ENCODE data around the gene MFNG. TPM values are rescaled to one million over a fixed set of nuclear protein-coding genes. Genes with fewer than 3 reads are reported as not detected.
"Not testable (repeated sequence)": the region's sequence is repeated elsewhere in the genome, so short reads cannot be mapped to it uniquely, and the experiment has no call there.

The MFNG gene
- total RNA-seq, 1 experiment from 2014 or later = 3.3 TPM

DNA sequence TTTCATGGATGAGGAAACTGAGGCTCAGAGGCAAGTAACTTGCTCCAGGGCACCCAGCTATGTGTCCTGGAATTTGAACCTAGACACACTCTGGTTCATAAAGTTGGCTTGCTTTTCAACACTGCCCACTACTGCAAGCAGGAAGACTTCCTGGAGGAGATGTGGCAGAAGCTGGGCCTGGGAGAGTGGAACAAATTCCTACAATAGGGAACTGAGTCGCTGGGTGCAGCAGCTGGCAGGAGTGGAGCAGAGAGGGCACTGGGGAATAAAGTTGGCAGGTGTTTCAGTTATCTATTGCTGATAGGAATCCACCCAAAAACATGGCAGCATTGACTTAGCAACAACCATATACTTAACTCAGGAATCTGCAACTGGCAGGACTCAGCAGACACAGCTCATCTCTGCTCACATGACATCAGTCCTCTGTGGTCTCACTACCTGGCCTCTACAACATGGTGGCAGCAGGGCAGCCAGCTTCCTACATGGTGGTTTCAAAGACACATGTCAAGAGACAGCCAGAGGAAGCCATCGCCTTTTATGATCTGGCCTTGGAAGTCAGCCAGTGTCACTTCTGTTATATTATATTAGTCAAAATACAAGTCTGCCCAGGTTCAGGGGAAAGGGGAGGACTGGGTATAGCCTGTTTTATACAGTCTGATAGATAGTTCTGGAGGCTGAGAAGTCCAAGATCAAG is 43.6 kb upstream of the MFNG start:
- no peaks in the 10 kb centered on the region for H3K23me2 ChIP-seq (ENCODE audit: insufficient read length, low read depth, low read length, poor library complexity, severe bottlenecking)
- no peaks in the 10 kb centered on the region for H3K79me1 ChIP-seq (ENCODE audit: insufficient read depth, low read depth, low read length, poor library complexity, severe bottlenecking)
- H3K4me1 ChIP-seq (ENCODE audit: insufficient read depth, low read length) = no peaks in the 10 kb centered on the region
- no peak overlapping the region for H3K27ac ChIP-seq (ENCODE audit: insufficient read length, low read depth, low read length)
- no peaks in the 10 kb centered on the region for H3K4me1 Mint-ChIP-seq
- H3K4me2 ChIP-seq (ENCODE audit: insufficient read depth, insufficient read length, low read length) = no peak overlapping the region
- H3K23ac ChIP-seq (ENCODE audit: insufficient read length, low read depth, low read length) = no peak overlapping the region
- no peaks in the 10 kb centered on the region for H3K9me3 Mint-ChIP-seq
- no peak overlapping the region for H2BK15ac ChIP-seq (ENCODE audit: low read depth, low read length)
- no peak overlapping the region for H2BK20ac ChIP-seq (ENCODE audit: low read depth, low read length, poor library complexity, severe bottlenecking)
- no peak overlapping the region for H3K9ac ChIP-seq (ENCODE audit: extremely low read depth, insufficient read length, low read length)
- H3K4ac ChIP-seq (ENCODE audit: low read depth, low read length) = no peak overlapping the region
- H3K27me3 Mint-ChIP-seq (ENCODE audit: low read depth) = peaks cover 11% of the 10 kb centered on the region
- H2AFZ ChIP-seq (ENCODE audit: low read length) = no peak overlapping the region
- no peak for TF ChIP-seq CTCF (conservative IDR thresholded peaks at IDR 0.05)
- no peak overlapping the region for H3K4me3 Mint-ChIP-seq
- no peaks in the 10 kb centered on the region for H3K9me3 ChIP-seq (ENCODE audit: control insufficient read depth, low read depth, low read length)
- no peaks in the 10 kb centered on the region for H4K20me1 ChIP-seq (ENCODE audit: control insufficient read depth, insufficient read depth, insufficient read length)
- H3K79me2 ChIP-seq (ENCODE audit: insufficient read depth, low read length) = no peaks in the 10 kb centered on the region
- no peak overlapping the region for H4K5ac ChIP-seq (ENCODE audit: insufficient read length, low read depth, low read length)
- H3K56ac ChIP-seq (ENCODE audit: insufficient read length, low read depth, low read length) = no peak overlapping the region
- no peak overlapping the region for H2BK120ac ChIP-seq (ENCODE audit: low read depth, low read length, poor library complexity, severe bottlenecking)
- no peak overlapping the region for H3K14ac ChIP-seq (ENCODE audit: insufficient read depth, low read length)
- no peaks in the 10 kb centered on the region for H3K36me3 Mint-ChIP-seq (ENCODE audit: insufficient read depth in 1 of 3, low read depth in 3 of 3)
- DNase-seq = no peak
- WGBS (ENCODE audit: extremely low coverage, insufficient read length, low lambda C conversion rate) = no CpG with 5 or more reads among the region's 2 CpGs
- H3K18ac ChIP-seq (ENCODE audit: insufficient read length, low read depth, low read length) = no peak overlapping the region
- H2BK5ac ChIP-seq (ENCODE audit: insufficient read length, low read length) = no peak overlapping the region
- H4K8ac ChIP-seq (replicated peaks; ENCODE audit: insufficient read length, low read depth, low read length) = no peak overlapping the region
- no peaks in the 10 kb centered on the region for H3K27me3 ChIP-seq (ENCODE audit: insufficient read depth, low read length)
- H2AK5ac ChIP-seq (ENCODE audit: insufficient read length, low read length) = no peak overlapping the region
- peak overlapping the region in 1 of 3 experiments; percentile 72; a peak in 1 of 7 replicates for H3K27ac Mint-ChIP-seq
- H3T11ph ChIP-seq (ENCODE audit: low read length) = no peak overlapping the region
- H2BK12ac ChIP-seq (ENCODE audit: insufficient read length, low read depth, low read length) = no peak overlapping the region
- no peak overlapping the region for H4K91ac ChIP-seq (ENCODE audit: insufficient read length, low read depth, low read length)

DNA sequence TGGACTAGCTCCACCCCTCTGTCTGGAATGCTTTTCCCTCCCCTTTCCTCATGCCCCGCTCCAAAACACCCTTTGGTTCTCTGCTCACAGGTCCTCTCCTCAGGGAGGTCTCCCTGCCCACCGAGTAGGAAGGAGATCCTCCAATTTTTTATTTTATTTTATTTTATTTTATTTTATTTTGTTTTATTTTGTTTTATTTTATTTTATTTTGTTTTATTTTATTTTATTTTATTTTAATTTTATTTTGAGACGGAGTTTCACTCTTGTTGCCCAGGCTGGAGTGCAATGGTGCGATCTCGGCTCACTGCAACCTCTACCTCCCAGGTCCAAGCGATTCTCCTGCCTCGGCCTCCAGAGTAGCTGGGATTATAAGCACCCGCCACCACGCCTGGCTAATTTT is 41.8 kb upstream of the MFNG start:
- H3K23me2 ChIP-seq (ENCODE audit: insufficient read length, low read depth, low read length, poor library complexity, severe bottlenecking); H3K4me2 ChIP-seq (ENCODE audit: insufficient read depth, insufficient read length, low read length); H2BK120ac ChIP-seq (ENCODE audit: low read depth, low read length, poor library complexity, severe bottlenecking); H3K4me1 ChIP-seq (ENCODE audit: insufficient read depth, low read length); H4K20me1 ChIP-seq (ENCODE audit: control insufficient read depth, insufficient read depth, insufficient read length); H3K27me3 ChIP-seq (ENCODE audit: insufficient read depth, low read length); H4K91ac ChIP-seq (ENCODE audit: insufficient read length, low read depth, low read length); H2AK5ac ChIP-seq (ENCODE audit: insufficient read length, low read length); H3K9me3 ChIP-seq (ENCODE audit: control insufficient read depth, low read depth, low read length); H3K27ac ChIP-seq (ENCODE audit: insufficient read length, low read depth, low read length); H3K79me2 ChIP-seq (ENCODE audit: insufficient read depth, low read length); H3K23ac ChIP-seq (ENCODE audit: insufficient read length, low read depth, low read length); DNase-seq; H3K4me3 Mint-ChIP-seq; H2BK20ac ChIP-seq (ENCODE audit: low read depth, low read length, poor library complexity, severe bottlenecking); H3K4me1 Mint-ChIP-seq; H2BK12ac ChIP-seq (ENCODE audit: insufficient read length, low read depth, low read length); H3K79me1 ChIP-seq (ENCODE audit: insufficient read depth, low read depth, low read length, poor library complexity, severe bottlenecking); H3K9ac ChIP-seq (ENCODE audit: extremely low read depth, insufficient read length, low read length); H3K4ac ChIP-seq (ENCODE audit: low read depth, low read length); H3K9me3 Mint-ChIP-seq; H3T11ph ChIP-seq (ENCODE audit: low read length); H3K56ac ChIP-seq (ENCODE audit: insufficient read length, low read depth, low read length); H3K14ac ChIP-seq (ENCODE audit: insufficient read depth, low read length); H3K36me3 Mint-ChIP-seq (ENCODE audit: insufficient read depth in 1 of 3, low read depth in 3 of 3); H3K27ac Mint-ChIP-seq; H2BK5ac ChIP-seq (ENCODE audit: insufficient read length, low read length); H2BK15ac ChIP-seq (ENCODE audit: low read depth, low read length); H4K5ac ChIP-seq (ENCODE audit: insufficient read length, low read depth, low read length); H3K18ac ChIP-seq (ENCODE audit: insufficient read length, low read depth, low read length); H4K8ac ChIP-seq (replicated peaks; ENCODE audit: insufficient read length, low read depth, low read length); H2AFZ ChIP-seq (ENCODE audit: low read length): not testable (repeated sequence)
- WGBS (ENCODE audit: extremely low coverage, insufficient read length, low lambda C conversion rate) = no CpG with 5 or more reads among the region's 9 CpGs
- H3K27me3 Mint-ChIP-seq (ENCODE audit: low read depth) = peaks cover 15% of the 10 kb centered on the region

All from H9 (cell line).